Ishikawa (cell line): ENCODE measurements around the gene EXOC4.

Experiments
- CEBPB ChIP-seq: IDR thresholded peaks from 2 replicates; pipeline ENCODE4 v1.6.1; 2012
- CREB1 ChIP-seq: IDR thresholded peaks from 2 replicates; pipeline ENCODE4 v1.6.1; 2012; ENCODE audit warnings: low read depth
- EGR1 ChIP-seq: IDR thresholded peaks from 2 replicates; pipeline ENCODE4 v1.6.1; 2012
- EP300 ChIP-seq: IDR thresholded peaks from 2 replicates; pipeline ENCODE4 v1.6.1; 2012; ENCODE audit warnings: borderline replicate concordance
- FOXM1 ChIP-seq: IDR thresholded peaks from 2 replicates; pipeline ENCODE4 v1.6.1; 2012; ENCODE audit warnings: low read depth, borderline replicate concordance
- NFIC ChIP-seq: IDR thresholded peaks from 2 replicates; pipeline ENCODE4 v1.6.1; 2012
- RAD21 ChIP-seq: IDR thresholded peaks from 2 replicates; pipeline ENCODE4 v1.6.1; 2012; ENCODE audit warnings: low read depth
- TAF1 ChIP-seq: IDR thresholded peaks from 2 replicates; pipeline ENCODE4 v1.6.1; 2012; ENCODE audit warnings: low read depth, mild to moderate bottlenecking
- TCF12 ChIP-seq: IDR thresholded peaks from 2 replicates; pipeline ENCODE4 v1.6.1; 2012; ENCODE audit warnings: low read depth
- TEAD4 ChIP-seq: IDR thresholded peaks from 2 replicates; pipeline ENCODE4 v1.6.1; 2012
- YY1 ChIP-seq: IDR thresholded peaks from 2 replicates; pipeline ENCODE4 v1.6.1; 2012; ENCODE audit warnings: low read depth
- ZBTB7A ChIP-seq: IDR thresholded peaks from 2 replicates; pipeline ENCODE4 v1.6.1; 2012; ENCODE audit warnings: low read depth
- TF ChIP-seq, protein P1 (sequence below): IDR thresholded peaks from 2 replicates; pipeline ENCODE4 v1.6.1; 2012
- TF ChIP-seq, protein P2 (sequence below): IDR thresholded peaks from 2 replicates; pipeline ENCODE4 v1.6.1; 2012; ENCODE audit warnings: low read depth, mild to moderate bottlenecking
- TF ChIP-seq, protein P3 (sequence below): IDR thresholded peaks from 2 replicates; pipeline ENCODE4 v1.6.1; 2012

EXOC4 gene

DNA sequence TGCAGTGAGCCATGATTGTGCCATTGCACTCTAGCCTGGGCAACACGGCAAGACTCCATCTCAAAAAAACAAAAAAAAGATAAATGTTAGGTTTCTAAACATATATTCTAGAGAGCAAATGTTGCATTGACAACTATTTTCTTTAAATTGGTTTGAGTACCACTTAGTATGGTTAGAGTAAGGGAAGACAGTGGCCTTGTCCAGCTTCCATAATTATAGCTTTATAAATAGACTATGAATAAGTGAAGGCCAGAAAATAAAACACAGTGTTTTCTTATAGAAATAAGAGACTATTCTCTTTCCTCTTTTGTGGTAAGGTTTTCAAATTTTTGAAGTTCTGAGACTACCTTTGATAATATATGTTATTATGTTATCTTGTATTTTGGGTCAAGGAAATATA lies 50.5 kb downstream of the EXOC4 start:
- TF ChIP-seq EP300 = no peak
- no peak for TF ChIP-seq CREB1
- TF ChIP-seq, protein P1, sequence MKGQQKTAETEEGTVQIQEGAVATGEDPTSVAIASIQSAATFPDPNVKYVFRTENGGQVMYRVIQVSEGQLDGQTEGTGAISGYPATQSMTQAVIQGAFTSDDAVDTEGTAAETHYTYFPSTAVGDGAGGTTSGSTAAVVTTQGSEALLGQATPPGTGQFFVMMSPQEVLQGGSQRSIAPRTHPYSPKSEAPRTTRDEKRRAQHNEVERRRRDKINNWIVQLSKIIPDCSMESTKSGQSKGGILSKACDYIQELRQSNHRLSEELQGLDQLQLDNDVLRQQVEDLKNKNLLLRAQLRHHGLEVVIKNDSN = no peak
- TF ChIP-seq, protein P2, sequence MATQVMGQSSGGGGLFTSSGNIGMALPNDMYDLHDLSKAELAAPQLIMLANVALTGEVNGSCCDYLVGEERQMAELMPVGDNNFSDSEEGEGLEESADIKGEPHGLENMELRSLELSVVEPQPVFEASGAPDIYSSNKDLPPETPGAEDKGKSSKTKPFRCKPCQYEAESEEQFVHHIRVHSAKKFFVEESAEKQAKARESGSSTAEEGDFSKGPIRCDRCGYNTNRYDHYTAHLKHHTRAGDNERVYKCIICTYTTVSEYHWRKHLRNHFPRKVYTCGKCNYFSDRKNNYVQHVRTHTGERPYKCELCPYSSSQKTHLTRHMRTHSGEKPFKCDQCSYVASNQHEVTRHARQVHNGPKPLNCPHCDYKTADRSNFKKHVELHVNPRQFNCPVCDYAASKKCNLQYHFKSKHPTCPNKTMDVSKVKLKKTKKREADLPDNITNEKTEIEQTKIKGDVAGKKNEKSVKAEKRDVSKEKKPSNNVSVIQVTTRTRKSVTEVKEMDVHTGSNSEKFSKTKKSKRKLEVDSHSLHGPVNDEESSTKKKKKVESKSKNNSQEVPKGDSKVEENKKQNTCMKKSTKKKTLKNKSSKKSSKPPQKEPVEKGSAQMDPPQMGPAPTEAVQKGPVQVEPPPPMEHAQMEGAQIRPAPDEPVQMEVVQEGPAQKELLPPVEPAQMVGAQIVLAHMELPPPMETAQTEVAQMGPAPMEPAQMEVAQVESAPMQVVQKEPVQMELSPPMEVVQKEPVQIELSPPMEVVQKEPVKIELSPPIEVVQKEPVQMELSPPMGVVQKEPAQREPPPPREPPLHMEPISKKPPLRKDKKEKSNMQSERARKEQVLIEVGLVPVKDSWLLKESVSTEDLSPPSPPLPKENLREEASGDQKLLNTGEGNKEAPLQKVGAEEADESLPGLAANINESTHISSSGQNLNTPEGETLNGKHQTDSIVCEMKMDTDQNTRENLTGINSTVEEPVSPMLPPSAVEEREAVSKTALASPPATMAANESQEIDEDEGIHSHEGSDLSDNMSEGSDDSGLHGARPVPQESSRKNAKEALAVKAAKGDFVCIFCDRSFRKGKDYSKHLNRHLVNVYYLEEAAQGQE = no peak
- TF ChIP-seq RAD21 = no peak
- TF ChIP-seq TAF1 = no peak
- TF ChIP-seq FOXM1 = no peak
- no peak for TF ChIP-seq ZBTB7A
- TF ChIP-seq TEAD4 = no peak
- TF ChIP-seq NFIC = no peak
- TF ChIP-seq YY1 = no peak
- TF ChIP-seq, protein P3, sequence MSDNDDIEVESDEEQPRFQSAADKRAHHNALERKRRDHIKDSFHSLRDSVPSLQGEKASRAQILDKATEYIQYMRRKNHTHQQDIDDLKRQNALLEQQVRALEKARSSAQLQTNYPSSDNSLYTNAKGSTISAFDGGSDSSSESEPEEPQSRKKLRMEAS = no peak
- TF ChIP-seq TCF12 = no peak
- no peak for TF ChIP-seq CEBPB
- no peak for TF ChIP-seq EGR1

DNA sequence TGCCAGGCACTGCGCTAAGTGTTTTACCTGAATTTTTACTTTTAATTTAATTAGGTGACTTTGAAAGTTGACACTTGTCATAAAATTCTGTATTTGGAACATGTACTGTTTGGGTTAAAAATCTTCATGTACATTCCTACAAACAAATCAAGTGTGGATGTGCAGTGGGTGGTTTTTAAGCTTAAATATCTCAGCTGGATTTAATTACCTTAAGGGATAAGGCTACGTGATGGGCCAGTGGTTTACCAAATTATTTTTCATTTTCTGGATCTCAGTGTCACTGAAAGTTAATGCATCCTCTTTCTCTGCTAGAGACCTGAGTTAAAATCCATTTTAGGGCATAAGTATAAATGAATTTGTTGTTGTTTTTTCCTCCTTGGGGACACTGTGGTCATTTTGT lies 51.1 kb downstream of the EXOC4 start:
- TF ChIP-seq NFIC (no peak), EP300 (no peak), CREB1 (no peak), ZBTB7A (no peak), TEAD4 (no peak), CEBPB (no peak), TCF12 (no peak), EGR1 (no peak)
- TF ChIP-seq, protein P1 = no peak
- TF ChIP-seq, protein P3 = no peak

DNA sequence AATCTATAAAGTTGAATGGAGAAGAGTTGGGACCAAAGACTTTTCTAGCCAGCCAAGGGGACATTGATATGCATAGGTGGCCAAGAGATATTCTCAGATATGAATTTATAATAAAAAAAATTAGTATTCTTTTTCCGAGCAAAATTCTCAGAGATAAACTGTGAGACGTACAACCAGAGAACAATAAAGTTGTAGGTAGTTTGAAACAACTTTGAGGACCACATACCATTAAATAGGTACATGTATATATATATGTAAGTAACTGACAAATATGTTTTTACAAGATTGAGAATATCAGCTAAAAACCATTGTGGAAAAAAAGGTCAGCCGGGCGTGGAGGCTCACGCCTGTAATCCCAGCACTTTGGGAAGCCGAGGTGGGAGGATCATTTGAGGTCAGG lies 56.5 kb downstream of the EXOC4 start:
- TF ChIP-seq, protein P1 = no peak
- no peak for TF ChIP-seq CEBPB
- TF ChIP-seq EGR1 = no peak
- no peak for TF ChIP-seq ZBTB7A
- no peak for TF ChIP-seq TEAD4
- TF ChIP-seq RAD21 = no peak

DNA sequence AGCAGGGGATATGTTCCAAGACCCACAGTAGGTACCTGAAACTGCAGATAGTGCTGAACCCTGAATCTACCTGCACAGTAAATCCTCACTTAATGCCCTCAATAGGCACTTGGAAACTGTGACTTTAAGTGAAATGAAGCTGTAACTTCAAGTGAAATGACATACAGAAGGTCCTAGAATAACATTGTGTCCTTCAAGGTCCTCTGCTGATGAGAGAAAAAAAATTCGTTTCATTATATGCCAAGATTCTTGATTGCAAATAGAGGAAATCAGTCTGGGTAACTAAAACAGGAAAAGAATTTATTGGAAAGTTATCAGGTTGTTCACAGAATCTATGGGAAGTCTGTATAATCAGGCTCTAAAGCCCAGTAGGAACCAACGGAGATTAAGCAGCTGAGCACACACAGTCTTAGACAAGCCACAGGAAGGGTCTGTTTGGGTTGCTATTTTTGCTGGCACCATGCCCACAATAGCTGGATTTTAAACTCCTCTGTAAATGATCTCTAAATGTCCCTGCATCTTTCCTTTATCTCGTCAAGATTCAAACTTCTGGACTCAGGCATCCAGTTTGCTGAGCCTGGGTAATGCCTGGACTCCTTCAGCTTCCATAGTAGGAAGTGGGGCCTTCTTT lies 57.5 kb downstream of the EXOC4 start:
- TF ChIP-seq ZBTB7A (no peak), TAF1 (no peak), TEAD4 (no peak), TCF12 (no peak), EP300 (no peak), NFIC (no peak)

DNA sequence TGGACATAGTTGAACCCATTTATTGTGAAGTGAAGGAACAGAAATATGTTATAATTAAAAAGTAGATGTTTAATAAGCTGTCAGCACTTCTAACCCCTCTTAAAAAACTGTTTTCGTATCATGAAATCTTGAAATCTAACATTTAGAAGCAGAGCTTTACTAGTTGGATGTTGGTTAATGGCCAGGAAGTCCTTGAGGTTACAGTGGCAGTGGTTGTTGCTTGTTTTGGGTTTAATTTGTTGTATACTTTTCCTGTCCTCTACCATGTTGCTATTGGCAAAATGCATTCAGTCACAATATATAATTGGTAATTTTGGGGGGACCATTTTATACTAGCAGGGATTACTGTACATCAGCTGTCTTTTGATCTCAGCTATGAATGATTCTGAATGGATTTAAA lies 60.7 kb downstream of the EXOC4 start:
- TF ChIP-seq ZBTB7A (no peak), CREB1 (no peak), NFIC (no peak), TEAD4 (no peak), TAF1 (no peak), FOXM1 (no peak), TCF12 (no peak), EGR1 (no peak), CEBPB (no peak), YY1 (no peak), RAD21 (no peak)
- TF ChIP-seq, protein P3 = no peak
- TF ChIP-seq, protein P1 = no peak
- TF ChIP-seq, protein P2 = no peak
